GM23338 (cell line): ENCODE measurements around the gene CNTNAP2. TPM values are rescaled to one million over a fixed set of nuclear protein-coding genes. Genes with fewer than 3 reads are reported as not detected.

Source experiments
- ATAC-seq: fragments of 200-7000 bp; cut with Tn5 transposase; 3 replicates; pipeline ENCODE4 v1.9.1; 2020
- DNase-seq: peaks from one replicate; pipeline ENCODE4 v3.0.0-alpha.2; 2015; ENCODE audit warnings: low spot score
- H2AFZ ChIP-seq: fragments of 200-600 bp; sonication (generic); 2 replicates; pipeline ENCODE4 v1.8.0; 2016; ENCODE audit warnings: antibody characterized with exemption, mild to moderate bottlenecking, moderate library complexity
- H3F3A ChIP-seq: fragments of 200-600 bp; sonication (generic); replicated peaks from 2 replicates; pipeline ENCODE4 v1.8.0; 2017; ENCODE audit warnings: antibody characterized with exemption, mixed run types, low read depth
- H3K27ac ChIP-seq: fragments of 200-600 bp; sonication (generic); 2 replicates; pipeline ENCODE4 v1.6.1; 2016; ENCODE audit warnings: low read depth
- H3K27me3 ChIP-seq: fragments of 200-600 bp; sonication (generic); 2 replicates; pipeline ENCODE4 v1.8.0; 2016; ENCODE audit warnings: mild to moderate bottlenecking, mixed run types, moderate library complexity; ENCODE audit not compliant: insufficient read depth
- H3K36me3 ChIP-seq: fragments of 200-600 bp; sonication (generic); 2 replicates; pipeline ENCODE4 v1.8.0; 2016; ENCODE audit warnings: mild to moderate bottlenecking; ENCODE audit not compliant: insufficient read depth
- H3K4me1 ChIP-seq: fragments of 200-600 bp; sonication (generic); 2 replicates; pipeline ENCODE4 v1.8.0; 2016; ENCODE audit warnings: mild to moderate bottlenecking, moderate library complexity; ENCODE audit not compliant: insufficient read depth
- H3K4me2 ChIP-seq: fragments of 200-600 bp; sonication (generic); 2 replicates; pipeline ENCODE4 v1.7.1; 2017; ENCODE audit warnings: mixed run types
- H3K4me3 ChIP-seq: fragments of 200-600 bp; sonication (generic); 2 replicates; pipeline ENCODE4 v1.6.1; 2016; ENCODE audit warnings: mixed run types
- H3K79me2 ChIP-seq: fragments of 200-600 bp; sonication (generic); replicated peaks from 2 replicates; pipeline ENCODE4 v1.8.0; 2017; ENCODE audit warnings: mild to moderate bottlenecking; ENCODE audit not compliant: insufficient read depth
- H3K9me2 ChIP-seq: fragments of 200-600 bp; sonication (generic); 2 replicates; pipeline ENCODE4 v1.8.0; 2017; ENCODE audit not compliant: insufficient read depth
- H4K20me1 ChIP-seq: fragments of 200-600 bp; sonication (generic); replicated peaks from 2 replicates; pipeline ENCODE4 v1.8.0; 2017; ENCODE audit warnings: mild to moderate bottlenecking; ENCODE audit not compliant: insufficient read depth
- H3K27ac Mint-ChIP-seq: 2 replicates; pipeline ENCODE4 v1.8.0; 2020; ENCODE audit warnings: inconsistent platforms, mild to moderate bottlenecking, moderate library complexity, mixed read lengths
- H3K27me3 Mint-ChIP-seq: 3 replicates; pipeline ENCODE4 v1.8.0; 2022; ENCODE audit warnings: low read depth, mild to moderate bottlenecking, moderate library complexity, mixed read lengths, inconsistent platforms; ENCODE audit not compliant: insufficient read depth, poor library complexity
- H3K36me3 Mint-ChIP-seq: 3 replicates; pipeline ENCODE4 v1.8.0; 2021; ENCODE audit warnings: low read depth, mild to moderate bottlenecking, inconsistent platforms, moderate library complexity, mixed read lengths
- H3K4me1 Mint-ChIP-seq: 3 replicates; pipeline ENCODE4 v1.8.0; 2020; ENCODE audit warnings: mild to moderate bottlenecking, inconsistent platforms, mixed read lengths
- H3K4me3 Mint-ChIP-seq: 3 replicates; pipeline ENCODE4 v1.8.0; 2021; ENCODE audit warnings: moderate library complexity, mild to moderate bottlenecking, inconsistent platforms, mixed read lengths
- H3K9me3 Mint-ChIP-seq: 3 replicates; pipeline ENCODE4 v1.8.0; 2020; ENCODE audit warnings: moderate library complexity, mild to moderate bottlenecking, inconsistent platforms, mixed read lengths
- CREB1 ChIP-seq: fragments of 250-450 bp; sonication (Bioruptor Pico); IDR thresholded peaks from 2 replicates; pipeline ENCODE4 v1.5.0; 2020; ENCODE audit warnings: low read depth, mild to moderate bottlenecking, moderate library complexity
- EZH2 ChIP-seq: fragments of 200-600 bp; sonication (generic); IDR thresholded peaks from one replicate; pipeline ENCODE4 v1.8.0; 2017; ENCODE audit warnings: antibody characterized with exemption, mild to moderate bottlenecking, low read depth; ENCODE audit not compliant: unreplicated experiment
- EZH2phosphoT487 ChIP-seq: fragments of 200-600 bp; sonication (generic); IDR thresholded peaks from one replicate; pipeline ENCODE4 v1.8.1; 2018; ENCODE audit warnings: antibody characterized with exemption; ENCODE audit not compliant: unreplicated experiment
- POLR2AphosphoS5 ChIP-seq: IDR thresholded peaks from 2 replicates; pipeline ENCODE4 v1.6.1; 2016; ENCODE audit warnings: antibody characterized with exemption, low read depth
- STAT1 ChIP-seq: IDR thresholded peaks from one replicate; pipeline ENCODE4 v1.6.1; 2016; ENCODE audit warnings: antibody characterized with exemption; ENCODE audit not compliant: unreplicated experiment
- ZNF114 ChIP-seq: fragments of 250-450 bp; sonication (Bioruptor Pico); IDR thresholded peaks from 2 replicates; pipeline ENCODE4 v1.5.0; 2020; ENCODE audit warnings: mild to moderate bottlenecking, moderate library complexity
- ZNF331 ChIP-seq: fragments of 250-450 bp; sonication (Bioruptor Pico); IDR thresholded peaks from 2 replicates; pipeline ENCODE4 v1.5.0; 2020; ENCODE audit warnings: low read depth, mild to moderate bottlenecking, moderate library complexity
- polyA plus RNA-seq: library from polyadenylated mRNA; unstranded; fragments of >200 nt; fragmentation: Nextera tagmentation; extraction: Ambion mirVana; gene quantifications from 2 replicates; pipeline ENCODE4 v1.2.1, GENCODE V29; 2016
- total RNA-seq: library from RNA; depleted of rRNA; stranded (reverse); fragments of >200 nt; shearing (Covaris generic); gene quantifications from 2 replicates; pipeline ENCODE4 v1.2.3, GENCODE V29; 2014
- TF ChIP-seq, protein P1 (sequence below): fragments of 250-450 bp; sonication (Bioruptor Pico); IDR thresholded peaks from 2 replicates; pipeline ENCODE4 v1.5.0; 2020; ENCODE audit warnings: mild to moderate bottlenecking, moderate library complexity
- TF ChIP-seq, protein P2 (sequence below): IDR thresholded peaks from 2 replicates; pipeline ENCODE4 v1.6.1; 2016; ENCODE audit warnings: antibody characterized with exemption
- TF ChIP-seq, protein P3 (sequence below): IDR thresholded peaks from one replicate; pipeline ENCODE4 v1.6.1; 2018; ENCODE audit warnings: antibody characterized with exemption; ENCODE audit not compliant: unreplicated experiment

CNTNAP2 gene
- total and polyA plus RNA-seq, 2 experiments from 2014 or later: 38.2 to 61.3 TPM

DNA sequence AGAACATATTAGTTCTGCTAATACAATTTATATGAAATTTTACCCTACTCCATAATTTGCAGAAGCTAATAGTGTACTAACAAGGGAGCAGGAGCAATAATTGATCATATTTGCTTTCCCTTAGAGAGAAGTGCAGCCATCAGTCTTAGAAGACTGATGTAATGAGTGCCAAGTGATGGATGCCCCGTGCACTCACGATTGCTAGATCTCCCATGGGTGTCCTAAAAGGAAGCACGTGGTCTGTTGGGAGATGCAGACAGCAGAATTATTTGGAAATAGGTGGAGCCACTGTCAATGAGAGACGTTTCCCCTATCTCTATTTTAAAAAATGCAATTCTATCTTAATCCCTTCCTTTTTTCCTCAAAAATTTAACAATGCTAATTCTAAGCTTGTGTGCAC, 1701.7 kb downstream of the CNTNAP2 start (continued):
- TF ChIP-seq, protein P1, sequence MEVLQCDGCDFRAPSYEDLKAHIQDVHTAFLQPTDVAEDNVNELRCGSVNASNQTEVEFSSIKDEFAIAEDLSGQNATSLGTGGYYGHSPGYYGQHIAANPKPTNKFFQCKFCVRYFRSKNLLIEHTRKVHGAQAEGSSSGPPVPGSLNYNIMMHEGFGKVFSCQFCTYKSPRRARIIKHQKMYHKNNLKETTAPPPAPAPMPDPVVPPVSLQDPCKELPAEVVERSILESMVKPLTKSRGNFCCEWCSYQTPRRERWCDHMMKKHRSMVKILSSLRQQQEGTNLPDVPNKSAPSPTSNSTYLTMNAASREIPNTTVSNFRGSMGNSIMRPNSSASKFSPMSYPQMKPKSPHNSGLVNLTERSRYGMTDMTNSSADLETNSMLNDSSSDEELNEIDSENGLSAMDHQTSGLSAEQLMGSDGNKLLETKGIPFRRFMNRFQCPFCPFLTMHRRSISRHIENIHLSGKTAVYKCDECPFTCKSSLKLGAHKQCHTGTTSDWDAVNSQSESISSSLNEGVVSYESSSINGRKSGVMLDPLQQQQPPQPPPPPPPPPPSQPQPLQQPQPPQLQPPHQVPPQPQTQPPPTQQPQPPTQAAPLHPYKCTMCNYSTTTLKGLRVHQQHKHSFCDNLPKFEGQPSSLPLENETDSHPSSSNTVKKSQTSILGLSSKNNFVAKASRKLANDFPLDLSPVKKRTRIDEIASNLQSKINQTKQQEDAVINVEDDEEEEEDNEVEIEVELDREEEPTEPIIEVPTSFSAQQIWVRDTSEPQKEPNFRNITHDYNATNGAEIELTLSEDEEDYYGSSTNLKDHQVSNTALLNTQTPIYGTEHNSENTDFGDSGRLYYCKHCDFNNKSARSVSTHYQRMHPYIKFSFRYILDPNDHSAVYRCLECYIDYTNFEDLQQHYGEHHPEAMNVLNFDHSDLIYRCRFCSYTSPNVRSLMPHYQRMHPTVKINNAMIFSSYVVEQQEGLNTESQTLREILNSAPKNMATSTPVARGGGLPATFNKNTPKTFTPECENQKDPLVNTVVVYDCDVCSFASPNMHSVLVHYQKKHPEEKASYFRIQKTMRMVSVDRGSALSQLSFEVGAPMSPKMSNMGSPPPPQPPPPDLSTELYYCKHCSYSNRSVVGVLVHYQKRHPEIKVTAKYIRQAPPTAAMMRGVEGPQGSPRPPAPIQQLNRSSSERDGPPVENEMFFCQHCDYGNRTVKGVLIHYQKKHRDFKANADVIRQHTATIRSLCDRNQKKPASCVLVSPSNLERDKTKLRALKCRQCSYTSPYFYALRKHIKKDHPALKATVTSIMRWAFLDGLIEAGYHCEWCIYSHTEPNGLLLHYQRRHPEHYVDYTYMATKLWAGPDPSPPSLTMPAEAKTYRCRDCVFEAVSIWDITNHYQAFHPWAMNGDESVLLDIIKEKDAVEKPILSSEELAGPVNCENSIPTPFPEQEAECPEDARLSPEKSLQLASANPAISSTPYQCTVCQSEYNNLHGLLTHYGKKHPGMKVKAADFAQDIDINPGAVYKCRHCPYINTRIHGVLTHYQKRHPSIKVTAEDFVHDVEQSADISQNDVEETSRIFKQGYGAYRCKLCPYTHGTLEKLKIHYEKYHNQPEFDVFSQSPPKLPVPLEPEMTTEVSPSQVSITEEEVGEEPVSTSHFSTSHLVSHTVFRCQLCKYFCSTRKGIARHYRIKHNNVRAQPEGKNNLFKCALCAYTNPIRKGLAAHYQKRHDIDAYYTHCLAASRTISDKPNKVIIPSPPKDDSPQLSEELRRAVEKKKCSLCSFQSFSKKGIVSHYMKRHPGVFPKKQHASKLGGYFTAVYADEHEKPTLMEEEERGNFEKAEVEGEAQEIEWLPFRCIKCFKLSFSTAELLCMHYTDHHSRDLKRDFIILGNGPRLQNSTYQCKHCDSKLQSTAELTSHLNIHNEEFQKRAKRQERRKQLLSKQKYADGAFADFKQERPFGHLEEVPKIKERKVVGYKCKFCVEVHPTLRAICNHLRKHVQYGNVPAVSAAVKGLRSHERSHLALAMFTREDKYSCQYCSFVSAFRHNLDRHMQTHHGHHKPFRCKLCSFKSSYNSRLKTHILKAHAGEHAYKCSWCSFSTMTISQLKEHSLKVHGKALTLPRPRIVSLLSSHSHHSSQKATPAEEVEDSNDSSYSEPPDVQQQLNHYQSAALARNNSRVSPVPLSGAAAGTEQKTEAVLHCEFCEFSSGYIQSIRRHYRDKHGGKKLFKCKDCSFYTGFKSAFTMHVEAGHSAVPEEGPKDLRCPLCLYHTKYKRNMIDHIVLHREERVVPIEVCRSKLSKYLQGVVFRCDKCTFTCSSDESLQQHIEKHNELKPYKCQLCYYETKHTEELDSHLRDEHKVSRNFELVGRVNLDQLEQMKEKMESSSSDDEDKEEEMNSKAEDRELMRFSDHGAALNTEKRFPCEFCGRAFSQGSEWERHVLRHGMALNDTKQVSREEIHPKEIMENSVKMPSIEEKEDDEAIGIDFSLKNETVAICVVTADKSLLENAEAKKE (CRISPR knock-in tag): no peak
- TF ChIP-seq ZNF114 (CRISPR knock-in tag) (no peak), ZNF331 (no peak), EZH2phosphoT487 (no peak)
- TF ChIP-seq, protein P2, sequence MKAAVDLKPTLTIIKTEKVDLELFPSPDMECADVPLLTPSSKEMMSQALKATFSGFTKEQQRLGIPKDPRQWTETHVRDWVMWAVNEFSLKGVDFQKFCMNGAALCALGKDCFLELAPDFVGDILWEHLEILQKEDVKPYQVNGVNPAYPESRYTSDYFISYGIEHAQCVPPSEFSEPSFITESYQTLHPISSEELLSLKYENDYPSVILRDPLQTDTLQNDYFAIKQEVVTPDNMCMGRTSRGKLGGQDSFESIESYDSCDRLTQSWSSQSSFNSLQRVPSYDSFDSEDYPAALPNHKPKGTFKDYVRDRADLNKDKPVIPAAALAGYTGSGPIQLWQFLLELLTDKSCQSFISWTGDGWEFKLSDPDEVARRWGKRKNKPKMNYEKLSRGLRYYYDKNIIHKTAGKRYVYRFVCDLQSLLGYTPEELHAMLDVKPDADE: no peak

DNA sequence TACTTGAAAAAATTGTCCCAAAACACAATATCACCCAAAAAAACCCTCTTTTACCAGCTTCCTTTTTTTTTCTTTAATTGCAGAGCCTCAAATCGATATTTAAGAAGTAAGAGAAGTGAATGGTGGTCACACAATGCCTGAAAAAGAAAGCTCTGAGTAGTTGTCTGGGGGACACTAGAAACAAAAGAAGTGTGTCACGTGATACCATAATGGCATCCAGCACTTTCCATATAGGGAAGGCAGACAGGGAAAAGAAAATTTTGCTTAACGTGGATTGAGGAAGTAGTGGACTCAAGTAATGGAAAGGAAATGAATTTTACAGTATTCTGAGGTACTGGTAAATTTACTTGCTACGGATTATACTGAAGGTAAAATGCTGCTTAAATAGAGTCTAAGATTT, 1708.1 kb downstream of the CNTNAP2 start:
- Mint-ChIP-seq H3K36me3 (no peaks in the 10 kb centered on the region), H3K27ac (no peak overlapping the region), H3K4me1 (peaks cover 9% of the 10 kb centered on the region; the same call in 2 of the 3 replicates), H3K4me3 (no peak overlapping the region), H3K27me3 (peaks cover 2% of the 10 kb centered on the region), H3K9me3 (peaks cover 14% of the 10 kb centered on the region)
- ATAC-seq (no peak), DNase-seq (no peak)
- Histone ChIP-seq H3K4me1 (no peaks in the 10 kb centered on the region), H3F3A (no peaks in the 10 kb centered on the region), H3K27ac (no peak overlapping the region), H3K9me2 (peaks cover 3% of the 10 kb centered on the region; the same call in 1 of the 2 replicates), H3K4me2 (no peak overlapping the region), H2AFZ (no peak overlapping the region), H3K27me3 (no peaks in the 10 kb centered on the region), H3K79me2 (no peaks in the 10 kb centered on the region), H3K4me3 (no peak overlapping the region), H4K20me1 (no peaks in the 10 kb centered on the region), H3K36me3 (no peaks in the 10 kb centered on the region; the same call in none of the 2 replicates)
- TF ChIP-seq, protein P3, sequence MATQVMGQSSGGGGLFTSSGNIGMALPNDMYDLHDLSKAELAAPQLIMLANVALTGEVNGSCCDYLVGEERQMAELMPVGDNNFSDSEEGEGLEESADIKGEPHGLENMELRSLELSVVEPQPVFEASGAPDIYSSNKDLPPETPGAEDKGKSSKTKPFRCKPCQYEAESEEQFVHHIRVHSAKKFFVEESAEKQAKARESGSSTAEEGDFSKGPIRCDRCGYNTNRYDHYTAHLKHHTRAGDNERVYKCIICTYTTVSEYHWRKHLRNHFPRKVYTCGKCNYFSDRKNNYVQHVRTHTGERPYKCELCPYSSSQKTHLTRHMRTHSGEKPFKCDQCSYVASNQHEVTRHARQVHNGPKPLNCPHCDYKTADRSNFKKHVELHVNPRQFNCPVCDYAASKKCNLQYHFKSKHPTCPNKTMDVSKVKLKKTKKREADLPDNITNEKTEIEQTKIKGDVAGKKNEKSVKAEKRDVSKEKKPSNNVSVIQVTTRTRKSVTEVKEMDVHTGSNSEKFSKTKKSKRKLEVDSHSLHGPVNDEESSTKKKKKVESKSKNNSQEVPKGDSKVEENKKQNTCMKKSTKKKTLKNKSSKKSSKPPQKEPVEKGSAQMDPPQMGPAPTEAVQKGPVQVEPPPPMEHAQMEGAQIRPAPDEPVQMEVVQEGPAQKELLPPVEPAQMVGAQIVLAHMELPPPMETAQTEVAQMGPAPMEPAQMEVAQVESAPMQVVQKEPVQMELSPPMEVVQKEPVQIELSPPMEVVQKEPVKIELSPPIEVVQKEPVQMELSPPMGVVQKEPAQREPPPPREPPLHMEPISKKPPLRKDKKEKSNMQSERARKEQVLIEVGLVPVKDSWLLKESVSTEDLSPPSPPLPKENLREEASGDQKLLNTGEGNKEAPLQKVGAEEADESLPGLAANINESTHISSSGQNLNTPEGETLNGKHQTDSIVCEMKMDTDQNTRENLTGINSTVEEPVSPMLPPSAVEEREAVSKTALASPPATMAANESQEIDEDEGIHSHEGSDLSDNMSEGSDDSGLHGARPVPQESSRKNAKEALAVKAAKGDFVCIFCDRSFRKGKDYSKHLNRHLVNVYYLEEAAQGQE: no peak
- no peak for TF ChIP-seq ZNF331
- TF ChIP-seq EZH2: no peak
- TF ChIP-seq ZNF114 (CRISPR knock-in tag): no peak
- TF ChIP-seq POLR2AphosphoS5: no peak
- no peak for TF ChIP-seq STAT1
- TF ChIP-seq, protein P2: no peak
- no peak for TF ChIP-seq CREB1 (CRISPR knock-in tag)
